ACC112 (cell line): ENCODE results near the gene TSPEAR.
"Not testable (repeated sequence)": the region's sequence is repeated elsewhere in the genome, so short reads cannot be mapped to it uniquely, and the experiment has no call there.

Experiments
- H2AFZ ChIP-seq: fragments of 200-600 bp; sonication (generic); one replicate; pipeline ENCODE4 v1.6.0; 2017; ENCODE audit warnings: antibody characterized with exemption, low read length; ENCODE audit not compliant: unreplicated experiment
- H3K27ac ChIP-seq: fragments of 200-600 bp; sonication (generic); 2 replicates; pipeline ENCODE4 v1.5.1; 2014; ENCODE audit warnings: low read depth, mild to moderate bottlenecking, antibody characterized with exemption, low read length, moderate library complexity
- H3K27me3 ChIP-seq: fragments of 200-600 bp; sonication (generic); 2 replicates; pipeline ENCODE4 v1.6.1; 2014; ENCODE audit warnings: mild to moderate bottlenecking, antibody characterized with exemption, low read length, moderate library complexity, mixed read lengths; ENCODE audit not compliant: insufficient read depth
- H3K36me3 ChIP-seq: fragments of 200-600 bp; sonication (generic); 2 replicates; pipeline ENCODE4 v1.6.1; 2016; ENCODE audit warnings: mild to moderate bottlenecking, antibody characterized with exemption, low read length, moderate library complexity, mixed read lengths; ENCODE audit not compliant: insufficient read depth
- H3K4me1 ChIP-seq: fragments of 200-600 bp; sonication (generic); one replicate; pipeline ENCODE4 v1.6.1; 2016; ENCODE audit warnings: low read length, mixed read lengths; ENCODE audit not compliant: insufficient read depth, unreplicated experiment, control insufficient read depth
- H3K4me3 ChIP-seq: fragments of 200-600 bp; sonication (generic); 2 replicates; pipeline ENCODE4 v1.5.1; 2014; ENCODE audit warnings: mild to moderate bottlenecking, low read depth, low read length
- H3K79me2 ChIP-seq: fragments of 200-600 bp; sonication (generic); one replicate; pipeline ENCODE4 v1.6.0; 2016; ENCODE audit warnings: low read length; ENCODE audit not compliant: control insufficient read depth, unreplicated experiment, insufficient read depth

The TSPEAR gene

DNA sequence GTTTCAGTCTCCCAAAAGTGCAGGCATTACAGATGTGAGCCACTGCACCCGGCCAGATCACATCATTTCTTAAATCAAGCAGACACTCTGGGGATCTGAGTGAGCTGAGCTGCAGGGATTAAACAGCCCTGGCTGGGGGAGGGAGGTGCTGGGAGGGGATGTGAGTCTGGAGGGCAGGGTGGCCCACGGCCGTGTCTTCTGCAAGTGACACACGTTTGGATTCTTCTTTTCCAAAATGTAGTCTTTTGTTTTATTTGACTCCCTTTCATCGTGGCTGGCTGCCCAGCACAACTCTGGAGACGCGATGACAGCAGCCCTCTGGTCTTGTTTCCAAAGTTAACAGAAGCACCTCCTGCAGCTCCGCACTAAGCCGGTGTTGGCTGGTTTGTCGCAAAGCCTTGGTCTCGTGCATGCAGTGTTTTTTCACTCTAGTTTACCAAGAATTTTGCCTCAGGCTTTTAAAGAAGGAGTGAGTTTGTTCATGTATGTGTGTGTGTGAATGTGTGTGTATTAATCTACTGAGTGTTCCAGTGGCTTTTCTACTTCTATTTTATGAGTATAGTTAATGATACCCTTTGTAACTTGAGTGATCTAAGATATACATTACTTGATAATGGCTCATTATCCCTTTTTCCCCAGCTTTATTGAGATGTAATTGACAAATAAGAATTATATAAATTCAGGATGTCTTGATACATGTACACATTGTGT is 128.1 kb downstream of the TSPEAR start:
- Histone ChIP-seq H3K4me1 (no peaks in the 10 kb centered on the region), H3K79me2 (no peaks in the 10 kb centered on the region), H3K27me3 (peaks cover 16% of the 10 kb centered on the region), H3K27ac (no peak overlapping the region), H3K4me3 (no peak overlapping the region), H3K36me3 (no peaks in the 10 kb centered on the region), H2AFZ (no peak overlapping the region)

DNA sequence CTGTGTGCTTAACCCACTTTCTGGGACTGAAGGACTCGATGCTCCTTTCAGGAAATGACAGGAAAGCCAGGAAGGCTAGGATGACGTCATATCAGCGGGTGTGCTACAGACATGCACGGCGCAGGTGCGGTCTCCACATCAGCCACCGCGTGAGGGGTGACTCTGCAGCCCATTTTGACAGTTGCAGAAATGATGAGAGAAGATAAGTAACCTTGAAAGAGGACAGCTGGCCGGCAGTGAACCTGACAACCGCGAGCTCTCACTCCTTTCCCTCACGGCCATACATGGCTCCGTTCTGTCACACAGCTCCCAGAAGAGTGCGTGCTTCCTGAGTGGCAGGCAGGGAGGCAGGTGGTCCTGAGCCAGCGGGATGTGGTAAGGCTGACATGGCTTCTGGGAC is 129.3 kb downstream of the TSPEAR start:
- Histone ChIP-seq H3K36me3 (no peaks in the 10 kb centered on the region), H3K4me3 (no peak overlapping the region), H3K4me1 (no peaks in the 10 kb centered on the region), H3K27ac (no peak overlapping the region), H3K79me2 (no peaks in the 10 kb centered on the region), H3K27me3 (peaks cover 21% of the 10 kb centered on the region), H2AFZ (no peak overlapping the region)

DNA sequence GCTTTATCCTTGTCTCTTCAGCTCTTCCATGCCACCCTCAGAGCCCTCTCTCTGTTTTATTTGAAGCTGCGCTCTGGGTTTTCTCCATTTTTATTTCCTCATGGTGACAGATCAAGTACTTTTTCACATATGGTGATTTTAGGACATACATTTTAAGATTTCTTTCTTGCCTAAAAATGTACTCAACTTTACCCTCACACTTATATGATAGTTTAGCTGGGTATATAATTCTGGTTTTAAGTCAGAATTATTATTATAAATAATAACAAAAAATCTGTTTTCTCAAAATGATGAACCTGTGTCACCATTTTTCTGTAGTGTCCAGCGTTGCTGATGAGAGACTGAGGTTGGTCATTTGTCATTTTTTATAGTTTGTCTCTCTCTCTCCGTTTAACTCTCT is 130.2 kb downstream of the TSPEAR start:
- Histone ChIP-seq H3K4me3 (no peak overlapping the region), H2AFZ (no peak overlapping the region), H3K4me1 (no peaks in the 10 kb centered on the region), H3K79me2 (no peaks in the 10 kb centered on the region), H3K27me3 (peaks cover 21% of the 10 kb centered on the region), H3K36me3 (no peaks in the 10 kb centered on the region), H3K27ac (no peak overlapping the region)

DNA sequence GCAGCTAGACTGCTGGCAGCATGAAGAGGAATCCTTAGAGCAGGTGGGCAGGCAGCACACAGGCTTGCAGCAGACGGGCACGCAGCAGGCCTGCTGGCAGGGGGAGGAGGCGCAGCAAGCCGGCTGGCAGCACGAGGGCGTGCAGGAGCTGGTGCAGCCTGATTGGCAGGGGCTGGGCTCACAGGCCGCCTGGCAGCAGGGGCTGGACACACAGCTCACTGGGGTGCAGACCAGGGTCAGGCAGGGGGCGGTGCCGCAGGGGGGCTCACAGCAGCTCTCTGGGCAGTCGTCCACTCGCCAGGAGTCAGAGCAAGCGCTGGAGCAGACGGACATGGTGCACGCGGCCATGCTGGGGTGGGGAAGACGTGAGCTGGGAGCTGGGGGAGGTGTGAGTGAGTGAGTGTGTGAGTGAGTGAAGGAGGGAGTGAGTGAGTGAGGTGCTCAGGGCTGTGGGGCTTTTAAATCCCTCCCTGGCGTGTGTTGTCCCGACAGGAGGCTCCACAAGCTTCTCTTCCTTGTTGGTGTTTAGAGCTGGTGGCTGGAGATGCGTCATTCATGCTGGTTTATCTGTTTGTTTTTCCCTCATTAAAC is 131.0 kb downstream of the TSPEAR start, which contains the start of gene KRTAP10-5:
Gene KRTAP10-5 (minus strand): TSS at position 374 of the 591 bp plus-strand sequence. CDS start 26 bp downstream, at position 348.
- not testable (repeated sequence) for H3K79me2 ChIP-seq, H3K4me3 ChIP-seq, H3K27ac ChIP-seq, H3K4me1 ChIP-seq, H3K36me3 ChIP-seq, H2AFZ ChIP-seq
- peaks cover 15% of the 10 kb centered on the region for H3K27me3 ChIP-seq

DNA sequence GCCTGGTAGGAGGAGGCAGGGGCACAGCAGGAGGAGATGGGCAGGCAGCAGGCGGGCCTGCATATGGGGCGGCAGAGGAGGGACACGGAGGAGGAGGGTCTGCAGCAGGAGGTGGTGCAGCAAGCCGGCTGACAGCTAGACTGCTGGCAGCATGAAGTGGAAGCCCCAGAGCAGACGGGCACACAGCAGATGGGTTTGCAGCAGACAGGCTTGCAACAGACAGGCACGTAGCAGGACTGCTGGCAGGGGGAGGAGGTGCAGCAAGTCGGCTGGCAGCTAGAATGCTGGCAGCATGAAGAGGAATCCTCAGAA is 131.6 kb downstream of the TSPEAR start:
- H3K4me3 ChIP-seq = no peak overlapping the region
- H3K27me3 ChIP-seq = peaks cover 10% of the 10 kb centered on the region; the same call in 1 of the 2 replicates
- no peaks in the 10 kb centered on the region for H3K79me2 ChIP-seq
- H3K27ac ChIP-seq = no peak overlapping the region
- no peaks in the 10 kb centered on the region for H3K4me1 ChIP-seq
- H3K36me3 ChIP-seq = no peaks in the 10 kb centered on the region
- no peak overlapping the region for H2AFZ ChIP-seq

DNA sequence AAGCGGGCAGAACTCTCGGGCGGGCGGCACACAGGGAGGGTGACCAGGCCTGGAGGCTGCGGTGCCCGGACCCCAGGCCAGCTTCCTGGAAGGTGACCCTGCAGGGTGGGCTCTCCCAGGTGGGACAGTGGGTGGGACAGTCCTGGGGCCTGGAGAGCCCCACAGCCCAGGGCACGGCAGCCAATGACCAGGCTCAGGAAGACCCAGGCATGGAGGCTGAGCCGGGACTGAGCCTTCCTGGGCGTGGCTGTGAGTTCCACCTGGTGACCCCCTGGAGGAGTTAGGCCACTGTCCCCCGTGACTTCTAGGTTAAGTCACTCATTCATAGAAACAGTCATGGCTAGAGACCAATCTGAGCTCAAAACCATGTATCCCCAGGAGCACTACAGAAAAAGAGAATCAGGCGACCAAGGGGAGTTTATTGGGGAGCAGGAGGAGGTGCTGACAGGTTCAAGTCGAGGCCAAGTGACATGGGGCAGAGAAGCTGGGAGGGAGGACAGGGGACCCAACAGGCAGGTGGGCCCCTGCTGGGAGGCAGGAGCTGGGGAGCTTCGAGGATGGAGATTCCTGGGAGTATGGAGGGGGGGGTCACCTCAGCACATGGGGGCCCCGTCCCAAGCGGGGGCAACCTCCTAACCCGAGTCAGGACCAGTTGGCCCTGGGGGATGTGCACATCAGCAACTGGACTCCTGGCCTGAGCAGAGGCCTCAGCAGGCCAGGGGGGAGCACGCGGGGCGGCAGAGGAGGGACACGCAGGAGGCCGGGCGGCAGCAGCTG is 132.1 kb downstream of the TSPEAR start:
- Histone ChIP-seq H3K79me2 (no peaks in the 10 kb centered on the region), H3K36me3 (no peaks in the 10 kb centered on the region), H3K27me3 (peaks cover 10% of the 10 kb centered on the region; the same call in 1 of the 2 replicates), H3K4me1 (no peaks in the 10 kb centered on the region), H2AFZ (no peak overlapping the region), H3K27ac (no peak overlapping the region), H3K4me3 (no peak overlapping the region)

DNA sequence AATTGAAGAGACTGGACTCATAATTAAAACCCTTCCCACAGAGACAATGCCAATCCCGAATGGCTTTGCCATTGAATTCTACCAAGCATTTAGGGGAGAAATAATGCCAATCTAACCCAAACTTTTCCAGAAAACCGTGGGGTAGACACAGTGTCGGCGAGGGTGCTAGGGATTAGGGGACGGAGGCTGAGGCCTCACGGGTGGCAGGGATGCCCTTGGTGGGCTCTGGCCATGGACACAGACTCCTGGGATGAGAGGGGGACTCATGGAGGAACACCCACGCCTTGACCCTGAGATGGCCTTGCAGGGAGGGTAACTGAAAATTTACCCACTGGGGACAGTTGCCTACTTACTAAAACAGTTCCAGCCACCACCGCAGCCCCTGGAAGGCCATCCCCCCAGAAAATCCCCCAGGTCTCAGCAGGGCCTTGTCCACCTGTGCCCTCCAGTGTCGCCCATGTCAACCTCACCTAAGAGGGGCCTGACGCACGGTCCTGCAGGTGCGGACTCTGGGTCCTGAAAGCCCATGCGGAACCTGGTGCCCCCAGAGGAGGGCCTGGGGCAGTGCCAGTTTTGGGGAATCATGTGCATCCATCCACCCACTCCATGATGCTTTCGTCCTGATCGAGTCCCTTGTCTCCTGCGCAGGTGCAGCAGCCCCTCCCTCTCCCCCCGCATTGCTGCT is 132.9 kb downstream of the TSPEAR start:
- no peak overlapping the region for H3K27ac ChIP-seq
- H2AFZ ChIP-seq = no peak overlapping the region
- H3K4me1 ChIP-seq = no peaks in the 10 kb centered on the region
- no peak overlapping the region for H3K4me3 ChIP-seq
- H3K36me3 ChIP-seq = no peaks in the 10 kb centered on the region
- no peaks in the 10 kb centered on the region for H3K79me2 ChIP-seq
- peaks cover 10% of the 10 kb centered on the region; the same call in 1 of the 2 replicates for H3K27me3 ChIP-seq

DNA sequence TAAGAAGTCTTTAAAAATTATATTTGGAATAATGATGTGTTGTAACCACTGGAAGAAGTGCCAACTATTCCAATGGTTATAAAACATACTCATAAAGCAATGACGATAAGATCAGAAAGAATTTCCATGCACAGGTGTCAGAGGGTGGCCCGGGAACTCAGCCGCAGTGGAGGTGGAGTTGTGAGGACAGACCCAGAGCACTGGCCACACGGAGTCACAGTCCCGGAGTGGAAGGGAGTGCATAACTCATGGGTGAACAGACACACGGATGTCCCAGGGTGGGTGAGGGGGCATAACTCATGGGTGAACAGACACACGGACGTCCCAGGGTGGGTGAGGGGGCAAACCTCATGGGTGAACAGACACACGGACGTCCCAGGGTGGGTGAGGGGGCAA is 135.3 kb downstream of the TSPEAR start:
- Histone ChIP-seq H3K79me2 (no peaks in the 10 kb centered on the region), H3K4me1 (no peaks in the 10 kb centered on the region), H2AFZ (no peak overlapping the region), H3K4me3 (no peak overlapping the region), H3K36me3 (no peaks in the 10 kb centered on the region), H3K27me3 (0 out of 2 replicates have a peak, but pooled peaks cover 7% of the 10 kb centered on the region), H3K27ac (no peak overlapping the region)

DNA sequence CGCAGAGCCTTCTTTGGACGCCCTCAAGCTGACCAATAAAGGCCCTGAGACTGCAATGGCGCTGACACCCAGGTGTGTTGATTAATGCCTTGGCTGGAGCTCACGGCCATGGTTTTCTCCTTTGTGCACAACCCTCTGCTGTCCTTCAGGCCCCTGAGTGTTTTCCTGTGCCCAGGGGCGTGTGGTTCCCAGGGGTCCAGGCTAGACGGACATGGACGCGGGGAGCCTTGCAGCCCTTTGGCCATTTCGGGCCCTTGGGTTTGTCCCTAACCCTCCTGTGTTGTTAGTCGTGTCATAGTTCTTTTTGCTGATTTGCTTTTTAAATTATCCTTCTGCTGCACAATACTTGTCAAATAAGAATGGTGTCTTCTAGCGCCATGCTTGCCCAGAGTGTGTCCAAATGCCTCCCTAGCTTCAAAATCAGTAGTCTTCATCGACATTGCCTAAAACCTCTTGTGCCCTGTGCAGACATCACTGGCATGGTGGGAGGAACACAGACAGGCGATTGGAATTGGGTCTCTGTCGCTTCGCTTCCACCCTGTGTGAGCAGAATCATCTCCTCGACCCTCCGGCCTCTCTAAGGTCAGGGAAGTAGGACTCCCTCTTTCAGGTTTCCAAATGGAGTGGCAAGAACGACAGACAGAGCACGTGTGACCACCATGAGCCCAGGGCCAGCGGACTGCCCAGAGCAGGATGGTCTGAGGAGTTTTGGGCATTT is 135.9 kb downstream of the TSPEAR start:
- Histone ChIP-seq H3K27me3 (peaks cover 7% of the 10 kb centered on the region; the same call in 1 of the 2 replicates), H3K4me3 (no peak overlapping the region), H3K4me1 (no peaks in the 10 kb centered on the region), H3K27ac (no peak overlapping the region), H2AFZ (no peak overlapping the region), H3K79me2 (no peaks in the 10 kb centered on the region), H3K36me3 (no peaks in the 10 kb centered on the region)
